CD4-positive, alpha-beta T cell (primary cell): ENCODE data around the gene REEP6. TPM values are rescaled to one million over a fixed set of nuclear protein-coding genes. Genes with fewer than 3 reads are reported as not detected.
A peak's percentile ranks its signal among the peaks of the same experiment; 100 is the strongest.

ENCODE experiments used
- ATAC-seq: fragments of 200-7000 bp; cut with Tn5 transposase; one replicate; pipeline ENCODE4 v1.10.0; 2022; ENCODE audit warnings: mild to moderate bottlenecking; ENCODE audit not compliant: poor library complexity
- CTCF ChIA-PET: fragments of 350-600 bp; sonication (Branson Sonifier 250); formaldehyde crosslinking; loops from one replicate; lab custom pipeline; 2021; ENCODE audit warnings: antibody characterized with exemption, inconsistent platforms; lab: Charles Lee
- POLR2A ChIA-PET: fragments of 350-600 bp; sonication (Branson Sonifier 250); formaldehyde crosslinking; loops from one replicate; lab custom pipeline; 2021; ENCODE audit warnings: antibody characterized with exemption, inconsistent platforms; lab: Charles Lee
- DNase-seq, 14 experiments: peaks; one replicate each; pipeline ENCODE4 v3.0.0-alpha.2; 2013 to 2020; ENCODE audit warnings: mixed read lengths in 2 of 14
- H3K27ac ChIP-seq, 2 donors: one replicate each; pipeline versions ENCODE4 v1.5.1 to v1.7.0; 2013; ENCODE audit warnings: low read length in 2 of 2, low read depth in 1 of 2, mild to moderate bottlenecking in 1 of 2
- H3K27me3 ChIP-seq, 2 experiments: 1 replicate in 1 of 2; 2 replicates in 1 of 2; pipeline versions ENCODE4 v1.6.1 to v1.7.0; 2013; ENCODE audit warnings: low read length in 2 of 2, control low read depth in 1 of 2, mild to moderate bottlenecking in 1 of 2, moderate library complexity in 1 of 2; ENCODE audit not compliant: insufficient read depth in 2 of 2, control insufficient read depth in 1 of 2
- H3K36me3 ChIP-seq: one replicate; pipeline ENCODE4 v1.6.1; 2013; ENCODE audit warnings: low read length, control low read depth; ENCODE audit not compliant: insufficient read depth
- H3K4me1 ChIP-seq: one replicate; pipeline ENCODE4 v1.6.1; 2013; ENCODE audit warnings: low read length, control low read depth; ENCODE audit not compliant: insufficient read depth
- H3K4me3 ChIP-seq: one replicate; pipeline ENCODE4 v1.5.1; 2013; ENCODE audit warnings: mild to moderate bottlenecking, low read length, moderate library complexity
- H3K9me3 ChIP-seq, 2 experiments: 1 replicate in 1 of 2; 2 replicates in 1 of 2; pipeline versions ENCODE4 v1.6.1 to v1.7.0; 2013; ENCODE audit warnings: low read length in 2 of 2, mild to moderate bottlenecking in 2 of 2, control low read depth in 1 of 2, moderate library complexity in 1 of 2; ENCODE audit not compliant: control insufficient read depth in 1 of 2, insufficient read depth in 1 of 2
- H3K27ac Mint-ChIP-seq: one replicate; pipeline ENCODE4 v1.8.0; 2020; ENCODE audit warnings: mixed read lengths
- H3K27me3 Mint-ChIP-seq: one replicate; pipeline ENCODE4 v1.8.0; 2021; ENCODE audit warnings: mixed read lengths
- H3K36me3 Mint-ChIP-seq: one replicate; pipeline ENCODE4 v1.8.0; 2021; ENCODE audit warnings: low read depth, mixed read lengths
- H3K4me1 Mint-ChIP-seq: one replicate; pipeline ENCODE4 v1.8.0; 2021; ENCODE audit warnings: low read depth, mixed read lengths
- H3K4me3 Mint-ChIP-seq: one replicate; pipeline ENCODE4 v1.8.0; 2020; ENCODE audit warnings: mild to moderate bottlenecking, mixed read lengths
- H3K9me3 Mint-ChIP-seq: one replicate; pipeline ENCODE4 v1.8.0; 2020; ENCODE audit warnings: mixed read lengths
- intact Hi-C, 2 experiments: fragments of 100-400 bp; cut with DNase I in 1 of 2; cut with micrococcal nuclease in 1 of 2; formaldehyde crosslinking; loops; one replicate each; pipeline versions ENCODE4 v1.15.1 to v1.9.0; 2023 to 2025; cut with DNase I, micrococcal nuclease
- total RNA-seq, 174 experiments: library from RNA in 2 of 174; stranded (reverse) in 2 of 174; gene quantifications; one replicate each; pipeline ENCODE4 v1.2.3 and lab custom pipeline; 2021 to 2026
- TF ChIP-seq, protein P1 (sequence below): fragments of 200-600 bp; IDR thresholded peaks from one replicate; pipeline ENCODE4 v1.8.0; 2022; ENCODE audit warnings: antibody characterized with exemption, mild to moderate bottlenecking

The REEP6 gene
- total RNA-seq, 2 experiments from 2014 or later: 2.2 to 2.8 TPM

GRCh38 chr19:1445185-1445931, 45.6 kb upstream of the REEP6 start:
- H3K36me3 ChIP-seq: peaks cover 22% of the 10 kb centered on the region
- ATAC-seq (peak; percentile 86), DNase-seq (peak; percentile 55 to 88 (median 72))
- Mint-ChIP-seq H3K27ac (no peak overlapping the region), H3K4me1 (peaks cover 22% of the 10 kb centered on the region), H3K4me3 (peak overlapping the region; percentile 69), H3K27me3 (peaks cover 27% of the 10 kb centered on the region), H3K36me3 (peaks cover 26% of the 10 kb centered on the region), H3K9me3 (no peaks in the 10 kb centered on the region)
- H3K9me3 ChIP-seq: peaks cover 0 to 21% of the 10 kb centered on the region in 2 experiments
- ChIA-PET POLR2A (interaction anchor here (1.1 to 1.7 kb wide), 6 partner anchors 10 to 176 kb away, joined by 4 to 8 read pairs (median 5); partner anchors contain the start of gene CIRBP), CTCF (interaction anchor here (0.8 to 2.5 kb wide), 8 partner anchors 10 to 166 kb away, joined by 3 to 16 read pairs (median 4); no protein-coding TSS in a partner anchor)
- intact Hi-C loops: loop anchor here in 1 of 2 experiments (2.0 kb wide), 2 partner anchors 25 to 69 kb away; no protein-coding TSS in a partner anchor
- TF ChIP-seq, protein P1, sequence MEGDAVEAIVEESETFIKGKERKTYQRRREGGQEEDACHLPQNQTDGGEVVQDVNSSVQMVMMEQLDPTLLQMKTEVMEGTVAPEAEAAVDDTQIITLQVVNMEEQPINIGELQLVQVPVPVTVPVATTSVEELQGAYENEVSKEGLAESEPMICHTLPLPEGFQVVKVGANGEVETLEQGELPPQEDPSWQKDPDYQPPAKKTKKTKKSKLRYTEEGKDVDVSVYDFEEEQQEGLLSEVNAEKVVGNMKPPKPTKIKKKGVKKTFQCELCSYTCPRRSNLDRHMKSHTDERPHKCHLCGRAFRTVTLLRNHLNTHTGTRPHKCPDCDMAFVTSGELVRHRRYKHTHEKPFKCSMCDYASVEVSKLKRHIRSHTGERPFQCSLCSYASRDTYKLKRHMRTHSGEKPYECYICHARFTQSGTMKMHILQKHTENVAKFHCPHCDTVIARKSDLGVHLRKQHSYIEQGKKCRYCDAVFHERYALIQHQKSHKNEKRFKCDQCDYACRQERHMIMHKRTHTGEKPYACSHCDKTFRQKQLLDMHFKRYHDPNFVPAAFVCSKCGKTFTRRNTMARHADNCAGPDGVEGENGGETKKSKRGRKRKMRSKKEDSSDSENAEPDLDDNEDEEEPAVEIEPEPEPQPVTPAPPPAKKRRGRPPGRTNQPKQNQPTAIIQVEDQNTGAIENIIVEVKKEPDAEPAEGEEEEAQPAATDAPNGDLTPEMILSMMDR: peak; percentile 87
- peak overlapping the region; percentile 52 for H3K4me3 ChIP-seq
- peaks cover 33 to 44% of the 10 kb centered on the region in 2 experiments for H3K27me3 ChIP-seq
- no peak overlapping the region for H3K27ac ChIP-seq
- peaks cover 50% of the 10 kb centered on the region for H3K4me1 ChIP-seq

DNA sequence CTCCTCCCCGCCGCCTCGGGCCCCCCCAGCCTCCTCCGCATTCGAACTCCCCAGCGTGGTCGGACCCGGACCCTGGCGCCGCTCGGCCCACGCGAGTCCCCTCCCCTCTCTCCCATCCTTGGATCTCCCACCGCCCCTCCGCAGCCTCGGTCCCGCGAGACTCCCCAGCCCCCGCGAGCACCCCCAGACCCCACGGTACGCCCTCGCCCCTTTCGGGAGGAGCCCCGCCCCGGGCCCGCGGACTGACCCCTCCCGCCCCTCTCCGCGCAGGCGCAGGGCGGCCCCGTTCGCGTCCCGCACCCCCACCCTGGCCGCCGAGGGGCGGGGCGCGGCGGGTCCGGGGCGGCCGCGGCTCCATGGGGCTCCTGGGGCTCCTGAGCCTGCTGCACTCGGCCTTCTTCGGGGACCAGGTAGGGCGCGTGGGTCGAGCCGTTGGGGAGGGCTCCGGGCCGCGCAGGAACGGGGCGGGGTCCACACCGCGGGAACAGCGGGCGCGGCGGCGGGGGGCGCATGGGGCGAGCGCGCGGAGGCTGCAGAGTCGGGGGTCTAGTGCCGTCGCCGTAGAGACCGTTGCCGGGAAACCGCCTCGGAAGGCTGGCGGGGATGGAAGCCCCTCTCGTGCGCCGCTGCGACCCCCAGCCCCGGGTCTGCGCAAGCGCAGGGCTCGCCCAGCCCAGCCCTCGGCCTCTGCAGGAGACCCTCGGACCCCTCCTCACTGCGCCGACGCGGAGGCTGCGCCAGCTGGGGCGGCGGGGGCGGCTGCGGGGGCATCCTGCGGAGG, 44.9 kb upstream of the REEP6 start:
- H3K9me3 ChIP-seq: peaks cover 0 to 25% of the 10 kb centered on the region in 2 experiments
- POLR2A ChIA-PET: interaction anchor here (1.1 to 1.7 kb wide), 4 partner anchors 10 to 177 kb away, joined by 4 to 8 read pairs (median 6); partner anchors contain the start of gene CIRBP
- intact Hi-C loops: loop anchor here in 1 of 2 experiments (2.0 kb wide), 2 partner anchors 25 to 69 kb away; no protein-coding TSS in a partner anchor
- Mint-ChIP-seq H3K9me3 (no peaks in the 10 kb centered on the region), H3K27ac (no peak overlapping the region), H3K4me3 (no peak overlapping the region), H3K4me1 (peaks cover 22% of the 10 kb centered on the region), H3K27me3 (peaks cover 35% of the 10 kb centered on the region), H3K36me3 (peaks cover 18% of the 10 kb centered on the region)
- no peak overlapping the region for H3K4me3 ChIP-seq
- no peak for DNase-seq
- H3K27ac ChIP-seq: no peak overlapping the region
- H3K27me3 ChIP-seq: peaks cover 40 to 52% of the 10 kb centered on the region in 2 experiments
- no peak for ATAC-seq
- CTCF ChIA-PET: interaction anchor here (0.8 to 2.5 kb wide), 6 partner anchors 9 to 130 kb away, joined by 3 to 16 read pairs (median 4); no protein-coding TSS in a partner anchor
- peaks cover 44% of the 10 kb centered on the region for H3K4me1 ChIP-seq
- TF ChIP-seq, protein P1: no peak
- H3K36me3 ChIP-seq: peaks cover 15% of the 10 kb centered on the region
